GM23338 (cell line): ENCODE data around the gene NAA80.

Experiments
- ETS1 ChIP-seq: IDR thresholded peaks from 2 replicates; pipeline ENCODE4 v1.6.1; 2016; ENCODE audit warnings: antibody characterized with exemption
- STAT1 ChIP-seq: IDR thresholded peaks from one replicate; pipeline ENCODE4 v1.6.1; 2016; ENCODE audit warnings: antibody characterized with exemption; ENCODE audit not compliant: unreplicated experiment
- TF ChIP-seq, protein P1 (sequence below), 2 experiments: fragments of 200-600 bp in 1 of 2; sonication (generic) in 1 of 2; conservative IDR thresholded peaks; 2 replicates each; pipeline versions ENCODE4 v1.5.1 to v1.6.1; 2016 to 2017; ENCODE audit warnings: antibody characterized with exemption in 2 of 2, low read depth in 2 of 2, mild to moderate bottlenecking in 2 of 2, moderate library complexity in 1 of 2

DNA sequence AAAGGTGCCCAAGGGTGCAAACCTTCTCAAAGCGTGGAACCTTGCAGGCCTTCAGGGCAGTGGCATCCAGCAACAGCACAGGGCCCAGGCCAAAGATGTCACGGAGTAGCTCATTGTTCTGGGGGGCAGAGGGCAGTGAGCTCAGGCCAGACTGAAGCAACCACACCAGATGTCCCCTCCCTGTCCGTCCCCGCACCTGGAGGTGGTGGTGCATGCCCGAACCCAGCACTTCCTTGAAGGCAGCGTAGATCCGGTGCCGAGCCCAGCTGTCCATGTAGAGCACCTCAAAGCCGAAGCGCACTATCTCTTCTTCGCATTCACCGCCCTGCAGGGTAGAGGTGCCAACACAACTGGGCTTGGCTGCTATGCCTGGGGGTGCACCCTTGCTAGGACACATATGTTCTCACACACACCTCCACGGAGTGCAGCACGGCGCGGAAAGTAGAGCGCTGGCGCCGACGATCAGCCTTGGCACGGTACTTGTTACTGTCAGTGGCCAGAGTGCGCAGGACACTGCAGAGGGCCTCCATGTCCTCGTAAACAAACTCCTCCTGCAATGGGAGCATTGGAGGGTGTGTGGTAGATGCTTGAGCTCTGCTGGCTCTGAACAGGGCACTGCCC lies 10.7 kb downstream of the NAA80 start:
- TF ChIP-seq STAT1: no peak
- TF ChIP-seq, protein P1, sequence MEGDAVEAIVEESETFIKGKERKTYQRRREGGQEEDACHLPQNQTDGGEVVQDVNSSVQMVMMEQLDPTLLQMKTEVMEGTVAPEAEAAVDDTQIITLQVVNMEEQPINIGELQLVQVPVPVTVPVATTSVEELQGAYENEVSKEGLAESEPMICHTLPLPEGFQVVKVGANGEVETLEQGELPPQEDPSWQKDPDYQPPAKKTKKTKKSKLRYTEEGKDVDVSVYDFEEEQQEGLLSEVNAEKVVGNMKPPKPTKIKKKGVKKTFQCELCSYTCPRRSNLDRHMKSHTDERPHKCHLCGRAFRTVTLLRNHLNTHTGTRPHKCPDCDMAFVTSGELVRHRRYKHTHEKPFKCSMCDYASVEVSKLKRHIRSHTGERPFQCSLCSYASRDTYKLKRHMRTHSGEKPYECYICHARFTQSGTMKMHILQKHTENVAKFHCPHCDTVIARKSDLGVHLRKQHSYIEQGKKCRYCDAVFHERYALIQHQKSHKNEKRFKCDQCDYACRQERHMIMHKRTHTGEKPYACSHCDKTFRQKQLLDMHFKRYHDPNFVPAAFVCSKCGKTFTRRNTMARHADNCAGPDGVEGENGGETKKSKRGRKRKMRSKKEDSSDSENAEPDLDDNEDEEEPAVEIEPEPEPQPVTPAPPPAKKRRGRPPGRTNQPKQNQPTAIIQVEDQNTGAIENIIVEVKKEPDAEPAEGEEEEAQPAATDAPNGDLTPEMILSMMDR (conservative IDR thresholded peaks at IDR 0.05; ENCODE audit: low read depth in 2 of 2): no peak
- no peak for TF ChIP-seq ETS1
